NOMO-1 (cell line): ENCODE data around the gene FEM1B.

Experiments used
- DNase-seq, 2 experiments: peaks; one replicate each; lab custom pipeline; 2025; ENCODE audit not compliant: unreplicated experiment in 2 of 2; lab: John Stamatoyannopoulos, UW

FEM1B gene

DNA sequence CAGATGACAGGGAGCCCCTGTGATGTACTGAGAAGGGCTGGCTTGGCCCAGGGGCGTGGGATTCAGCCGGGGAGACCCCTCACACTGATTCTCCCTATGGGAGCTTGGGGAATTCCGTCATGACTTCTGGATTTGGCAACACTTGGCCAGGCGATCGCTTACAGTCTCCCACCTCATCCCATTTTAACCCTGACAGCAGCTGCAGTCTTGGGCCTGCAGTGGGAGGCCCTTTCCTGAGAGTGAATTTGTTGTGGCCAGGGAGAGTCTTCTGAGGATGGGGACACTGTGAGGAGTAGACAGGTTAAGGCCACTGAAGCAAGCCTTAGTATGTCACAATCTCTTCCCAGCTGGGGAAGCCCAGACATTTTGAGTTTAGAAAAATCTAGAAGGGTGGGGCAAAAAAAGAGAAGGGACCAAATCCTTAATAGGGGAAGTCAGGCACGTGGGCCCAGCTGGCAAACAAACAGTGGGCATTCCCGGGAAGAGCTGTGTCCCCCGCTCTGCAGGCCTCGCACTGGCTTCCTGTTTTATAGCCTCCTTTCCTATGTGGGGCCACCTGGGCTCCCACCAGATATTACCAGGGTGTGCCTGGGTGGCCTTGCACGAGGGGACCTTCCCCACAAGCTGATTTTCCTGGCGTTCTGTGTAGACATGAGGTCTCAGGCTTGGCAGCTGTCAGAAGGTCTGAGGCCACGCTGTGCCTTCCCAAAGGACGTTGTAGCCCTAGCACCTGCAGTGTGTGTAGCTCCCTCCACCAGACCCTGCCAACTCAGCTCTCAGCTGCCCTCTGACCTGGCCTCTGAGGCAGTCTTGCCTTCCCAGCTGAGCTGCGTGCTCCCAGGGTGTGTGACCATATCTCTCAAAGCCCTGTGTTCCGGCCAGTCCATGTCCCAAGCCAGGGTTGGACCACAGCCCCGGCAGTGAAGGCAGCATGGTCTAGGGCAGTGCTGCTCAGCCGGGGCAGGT is 64.5 kb downstream of the FEM1B start:
- no peak for DNase-seq

DNA sequence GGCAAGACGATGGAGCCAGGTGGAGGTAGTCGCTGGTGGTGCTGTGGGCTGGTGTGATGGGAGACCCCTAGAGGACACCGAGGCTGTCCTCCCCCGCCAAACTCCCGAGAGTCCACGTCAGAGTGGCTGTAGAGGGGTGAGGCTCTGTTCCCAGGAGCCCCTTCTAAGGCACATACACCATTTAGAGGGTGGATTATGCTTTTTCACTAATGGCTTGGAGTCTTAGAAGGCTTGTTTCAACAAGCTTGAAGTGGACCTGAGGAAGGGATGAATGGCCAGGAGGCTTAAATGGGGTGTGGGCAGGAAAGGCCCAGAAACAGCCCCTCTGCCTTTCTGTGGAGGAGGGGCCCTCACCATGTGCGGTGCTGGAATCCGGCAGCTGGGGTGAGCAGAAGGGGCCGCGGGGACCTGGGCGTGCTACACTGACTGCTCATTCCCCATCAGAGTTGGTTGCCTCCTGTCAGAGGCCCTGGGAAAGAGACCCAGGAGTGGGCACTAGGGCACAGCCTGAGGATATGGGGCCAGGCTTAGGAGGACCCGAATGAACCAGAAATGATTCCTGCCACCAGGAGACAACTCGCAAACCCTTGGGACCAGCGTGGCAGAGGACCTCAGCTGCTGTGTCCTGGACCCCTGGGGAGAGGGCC is 66.2 kb downstream of the FEM1B start:
- DNase-seq: no peak

DNA sequence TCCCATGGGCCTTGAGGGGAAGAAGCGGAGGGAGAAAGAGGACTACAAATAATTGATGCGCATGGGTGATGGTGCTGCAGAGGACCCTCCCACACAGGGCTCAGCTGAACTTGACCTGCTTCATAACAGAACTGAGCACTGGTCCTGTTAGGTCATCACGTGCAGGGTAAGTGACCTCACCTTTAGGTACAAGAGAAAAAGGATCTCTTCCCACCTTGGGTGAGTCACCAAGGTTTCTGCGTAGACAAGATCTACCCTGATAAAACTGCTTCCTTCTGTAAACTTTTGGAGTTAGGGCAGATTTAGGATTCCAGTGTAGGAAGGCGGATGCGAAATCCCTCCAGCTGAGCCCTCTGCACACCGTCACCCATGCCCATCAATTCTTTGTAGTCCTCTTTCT is 67.1 kb downstream of the FEM1B start:
- DNase-seq: no peak
